Aorta (tissue), 5 donors: ENCODE data around the gene TSEN54. TPM values are rescaled to one million over a fixed set of nuclear protein-coding genes. Genes with fewer than 3 reads are reported as not detected.
"Not testable (repeated sequence)": the region's sequence is repeated elsewhere in the genome, so short reads cannot be mapped to it uniquely, and the experiment has no call there.

Experiments
- ATAC-seq: fragments of 200-7000 bp; cut with Tn5 transposase; one replicate; pipeline ENCODE4 v1.9.1; 2022; ENCODE audit warnings: moderate library complexity; ENCODE audit not compliant: low FRiP score
- DNase-seq, 2 donors: peaks; one replicate each; pipeline ENCODE4 v3.0.0-alpha.2; 2020
- H3K27ac ChIP-seq, 2 donors: one replicate each; pipeline ENCODE4 v1.5.1; 2013; ENCODE audit warnings: low read length in 2 of 2, mild to moderate bottlenecking in 2 of 2, moderate library complexity in 2 of 2, control low read depth in 1 of 2, inconsistent platforms in 1 of 2, low read depth in 1 of 2
- H3K27me3 ChIP-seq, 2 donors: one replicate each; pipeline ENCODE4 v1.6.1; 2013; ENCODE audit warnings: control low read depth in 1 of 2, low read length in 1 of 2, mild to moderate bottlenecking in 1 of 2, moderate library complexity in 1 of 2; ENCODE audit not compliant: insufficient read depth in 2 of 2, control insufficient read depth in 1 of 2
- H3K36me3 ChIP-seq, 2 donors: one replicate each; pipeline ENCODE4 v1.6.1; 2013; ENCODE audit warnings: control low read depth in 1 of 2, low read length in 1 of 2, mild to moderate bottlenecking in 1 of 2; ENCODE audit not compliant: insufficient read depth in 2 of 2, control insufficient read depth in 1 of 2
- H3K4me1 ChIP-seq, 2 donors: one replicate each; pipeline ENCODE4 v1.6.1; 2013; ENCODE audit warnings: low read length in 2 of 2, control low read depth in 1 of 2, mild to moderate bottlenecking in 1 of 2, moderate library complexity in 1 of 2; ENCODE audit not compliant: insufficient read depth in 2 of 2, control insufficient read depth in 1 of 2
- H3K4me3 ChIP-seq, 2 donors: one replicate each; pipeline ENCODE4 v1.5.1; 2013; ENCODE audit warnings: low read length in 2 of 2, control low read depth in 1 of 2, mild to moderate bottlenecking in 1 of 2
- H3K9me3 ChIP-seq: one replicate; pipeline ENCODE4 v1.6.1; 2013; ENCODE audit warnings: mild to moderate bottlenecking, low read length; ENCODE audit not compliant: control insufficient read depth
- WGBS, 2 donors: extraction: QIAGEN DNeasy Blood & Tissue Kit; methylation state at CpG; one replicate each; pipeline ENCODE4 v1.1.7; 2013; 5-methylcytosine and 5-hydroxymethylcytosine counted together
- intact Hi-C, 2 donors: fragments of 100-400 bp; cut with DNase I; formaldehyde crosslinking; loops; one replicate each; pipeline versions ENCODE4 v1.14.2 to v1.15.0; 2022
- polyA plus RNA-seq, 2 donors: library from polyadenylated mRNA; stranded (reverse); fragments of 200-250 nt; gene quantifications; one replicate each; pipeline ENCODE4 v1.2.3, GENCODE V29; 2013
- total RNA-seq, 2 donors: library from RNA; stranded (reverse); fragmentation: NEBNext Ultra II Directional; extraction: Animal tissue kit (Norgen Biotek cat#: 25700); gene quantifications; one replicate each; pipeline ENCODE4 v1.2.1, GENCODE V29; 2021
- donor health status: healthy with polysubstance abuse.
- donor health status: Bipolar disorder and iron deficiency.
- donor health status: DM: no; HTN: no; CAD: no.
- donor health status: DM: no; HTN: no; CAD: no.
- donor health status: DM: yes; HTN: yes; CAD: no.

TSEN54 gene
- total and polyA plus RNA-seq, 4 donors: 8.8 to 27.3 (median 12.4) TPM

GRCh38 chr17:75475851-75476250 is 40.5 kb upstream of the TSEN54 start:
- Histone ChIP-seq H3K27ac (peak overlapping the region in 1 of 2 donors; percentile 86), H3K4me1 (no peaks in the 10 kb centered on the region), H3K9me3 (no peaks in the 10 kb centered on the region), H3K36me3 (no peaks in the 10 kb centered on the region), H3K27me3 (no peaks in the 10 kb centered on the region), H3K4me3 (no peak overlapping the region)
- ATAC-seq (peak; percentile 66), DNase-seq (no peak)
- intact Hi-C loops: loop anchor here (5.0 to 10.0 kb wide), 2 partner anchors 34 to 51 kb away; no protein-coding TSS in a partner anchor
- 0 to 5% methylated on average over 3 of the region's 3 CpGs for WGBS, 2 donors

GRCh38 chr17:75476271-75476671 is 40.1 kb upstream of the TSEN54 start:
- H3K27ac ChIP-seq: peak overlapping the region in 1 of 2 donors; percentile 86
- no peaks in the 10 kb centered on the region for H3K4me1 ChIP-seq
- no peak overlapping the region for H3K4me3 ChIP-seq
- H3K9me3 ChIP-seq: no peaks in the 10 kb centered on the region
- intact Hi-C loops: loop anchor here (5.0 to 10.0 kb wide), 2 partner anchors 34 to 51 kb away; no protein-coding TSS in a partner anchor
- no peaks in the 10 kb centered on the region for H3K36me3 ChIP-seq
- ATAC-seq (peak; percentile 67), DNase-seq (peak in 1 of 2 donors; percentile 72)
- no peaks in the 10 kb centered on the region for H3K27me3 ChIP-seq
- WGBS, 2 donors: 3 to 5% methylated on average over 8 of the region's 8 CpGs

- ATAC-seq (no peak), DNase-seq (no peak)
- H3K4me3 ChIP-seq: no peak overlapping the region
- no peaks in the 10 kb centered on the region for H3K9me3 ChIP-seq
- no peaks in the 10 kb centered on the region for H3K27me3 ChIP-seq
- WGBS, 2 donors: 46% methylated on average over 11 of the region's 11 CpGs
- intact Hi-C loops: loop anchor here (5.0 to 10.0 kb wide), 2 partner anchors 35 to 52 kb away; no protein-coding TSS in a partner anchor
- H3K4me1 ChIP-seq: no peaks in the 10 kb centered on the region
- no peaks in the 10 kb centered on the region for H3K36me3 ChIP-seq
- peak overlapping the region in 1 of 2 donors; percentile 30 for H3K27ac ChIP-seq
These were observed 39.4 kb upstream of the TSEN54 start for GRCh38 chr17:75476752-75477489.

- DNase-seq: peak in 1 of 2 donors; percentile 55
- ATAC-seq, H3K4me3 ChIP-seq, H3K36me3 ChIP-seq, H3K9me3 ChIP-seq, H3K27me3 ChIP-seq, H3K4me1 ChIP-seq: not testable (repeated sequence)
- intact Hi-C loops: loop anchor here (5.0 to 10.0 kb wide), 2 partner anchors 35 to 53 kb away; no protein-coding TSS in a partner anchor
- H3K27ac ChIP-seq: peak overlapping the region in 1 of 2 donors; percentile 30
- 86 to 87% methylated on average over 11 of the region's 11 CpGs for WGBS, 2 donors
These were observed 38.9 kb upstream of the TSEN54 start for GRCh38 chr17:75477490-75477862.

GRCh38 chr17:75478508-75478907 is 37.8 kb upstream of the TSEN54 start:
- 63 to 67% methylated on average over 7 of the region's 7 CpGs for WGBS, 2 donors
- H3K36me3 ChIP-seq: no peaks in the 10 kb centered on the region
- no peaks in the 10 kb centered on the region for H3K27me3 ChIP-seq
- H3K4me3 ChIP-seq: no peak overlapping the region
- intact Hi-C loops: loop anchor here (5.0 to 10.0 kb wide), 2 partner anchors 36 to 54 kb away; no protein-coding TSS in a partner anchor
- H3K9me3 ChIP-seq: no peaks in the 10 kb centered on the region
- H3K4me1 ChIP-seq: no peaks in the 10 kb centered on the region
- DNase-seq (no peak), ATAC-seq (no peak)
- no peak overlapping the region for H3K27ac ChIP-seq

- H3K9me3 ChIP-seq: no peaks in the 10 kb centered on the region
- ATAC-seq (no peak), DNase-seq (peak; percentile 40 to 55)
- no peak overlapping the region for H3K27ac ChIP-seq
- no peak overlapping the region for H3K4me3 ChIP-seq
- H3K4me1 ChIP-seq: no peaks in the 10 kb centered on the region
- WGBS, 2 donors: 92 to 94% methylated on average over 6 of the region's 6 CpGs
- no peaks in the 10 kb centered on the region for H3K36me3 ChIP-seq
- H3K27me3 ChIP-seq: no peaks in the 10 kb centered on the region
- intact Hi-C loops: no loop called here
These were observed 36.0 kb upstream of the TSEN54 start for GRCh38 chr17:75480281-75480680.

GRCh38 chr17:75481194-75482068 is 34.9 kb upstream of the TSEN54 start:
- H3K4me1 ChIP-seq: no peaks in the 10 kb centered on the region
- H3K4me3 ChIP-seq: no peak overlapping the region
- intact Hi-C loops: no loop called here

GRCh38 chr17:75482098-75482942 is 34.0 kb upstream of the TSEN54 start:
- Histone ChIP-seq H3K4me3 (no peak overlapping the region), H3K27ac (no peak overlapping the region), H3K27me3 (no peaks in the 10 kb centered on the region), H3K9me3 (no peaks in the 10 kb centered on the region), H3K36me3 (no peaks in the 10 kb centered on the region), H3K4me1 (no peaks in the 10 kb centered on the region)
- no peak for DNase-seq
- intact Hi-C loops: no loop called here
- WGBS, 2 donors: 85% methylated on average over 16 of the region's 16 CpGs
- no peak for ATAC-seq

More at GRCh38 chr17:75481194-75482068, 34.9 kb upstream of the TSEN54 start:
- Histone ChIP-seq H3K27me3 (no peaks in the 10 kb centered on the region), H3K9me3 (no peaks in the 10 kb centered on the region), H3K27ac (no peak overlapping the region), H3K36me3 (no peaks in the 10 kb centered on the region)
- DNase-seq (no peak), ATAC-seq (no peak)
- 80 to 86% methylated on average over 13 of the region's 13 CpGs for WGBS, 2 donors
